Measurements from ENCODE around the gene TICAM2.

DNA sequence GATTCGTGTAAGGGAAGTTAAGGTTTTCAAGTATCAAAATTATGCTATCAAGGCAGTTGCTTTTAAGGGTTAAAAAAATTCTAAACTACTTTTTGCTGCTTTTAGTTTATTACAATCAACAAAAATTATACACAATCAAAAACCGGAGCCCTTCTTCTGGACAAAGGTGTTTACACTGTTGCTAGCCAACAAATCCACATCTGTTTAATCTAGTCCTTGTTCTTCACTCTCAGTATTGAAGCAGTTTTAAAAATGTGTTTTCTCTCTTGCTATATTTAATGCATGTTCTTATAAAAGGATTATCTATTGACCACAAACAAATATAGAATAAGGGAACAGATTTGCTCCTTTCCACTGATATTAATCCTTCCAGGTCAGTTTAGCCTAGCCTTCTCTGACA is 60.2 kb downstream of the TICAM2 start:
- TF ChIP-seq POLR2A (IDR thresholded peaks at IDR 0.05; ENCODE audit: low read length), result no peak
- TF ChIP-seq GATA1 (IDR thresholded peaks at IDR 0.05; ENCODE audit: low read depth, low read length), result no peak

All from erythroblast (primary cell).